Activated CD4-positive, alpha-beta T cell treated with anti-CD3 and anti-CD28 coated beads for 36 hours (primary cell): ENCODE measurements around the gene OTOF. TPM values are rescaled to one million over a fixed set of nuclear protein-coding genes. Genes with fewer than 3 reads are reported as not detected.

Source experiments
- ATAC-seq: fragments of 200-7000 bp; cut with Tn5 transposase; one replicate; pipeline ENCODE4 v1.10.0; 2021; ENCODE audit warnings: mild to moderate bottlenecking, moderate library complexity
- CTCF ChIA-PET: fragments of 350-600 bp; sonication (Branson Sonifier 250); formaldehyde crosslinking; loops from one replicate; lab custom pipeline; 2021; ENCODE audit warnings: antibody characterized with exemption; lab: Charles Lee
- POLR2A ChIA-PET: fragments of 350-600 bp; sonication (Branson Sonifier 250); formaldehyde crosslinking; loops from one replicate; lab custom pipeline; 2021; ENCODE audit warnings: antibody characterized with exemption, inconsistent platforms; lab: Charles Lee
- DNase-seq: peaks from one replicate; pipeline ENCODE4 v3.0.0-alpha.2; 2020
- H3K27ac Mint-ChIP-seq: one replicate; pipeline ENCODE4 v1.8.0; 2021; ENCODE audit warnings: mixed read lengths
- H3K27me3 Mint-ChIP-seq: one replicate; pipeline ENCODE4 v1.8.0; 2021; ENCODE audit warnings: mixed read lengths
- H3K36me3 Mint-ChIP-seq: one replicate; pipeline ENCODE4 v1.8.0; 2021; ENCODE audit warnings: low read depth, mixed read lengths
- H3K4me1 Mint-ChIP-seq: one replicate; pipeline ENCODE4 v1.8.0; 2021; ENCODE audit warnings: mixed read lengths
- H3K4me3 Mint-ChIP-seq: one replicate; pipeline ENCODE4 v1.8.0; 2021; ENCODE audit warnings: mild to moderate bottlenecking, moderate library complexity, mixed read lengths
- H3K9me3 Mint-ChIP-seq: one replicate; pipeline ENCODE4 v1.8.0; 2021; ENCODE audit warnings: low read depth, mixed read lengths
- intact Hi-C, 2 experiments: fragments of 100-400 bp; cut with DNase I in 1 of 2; cut with micrococcal nuclease in 1 of 2; formaldehyde crosslinking; loops; one replicate each; pipeline versions ENCODE4 v1.14.2 to v1.15.1; 2022 to 2024; cut with DNase I, micrococcal nuclease
- total RNA-seq, 2 experiments: library from RNA; stranded (reverse); gene quantifications; one replicate each; pipeline ENCODE4 v1.2.3, GENCODE V29; 2021

The OTOF gene
- total RNA-seq, 2 experiments from 2014 or later = 1.9 to 2.3 TPM

DNA sequence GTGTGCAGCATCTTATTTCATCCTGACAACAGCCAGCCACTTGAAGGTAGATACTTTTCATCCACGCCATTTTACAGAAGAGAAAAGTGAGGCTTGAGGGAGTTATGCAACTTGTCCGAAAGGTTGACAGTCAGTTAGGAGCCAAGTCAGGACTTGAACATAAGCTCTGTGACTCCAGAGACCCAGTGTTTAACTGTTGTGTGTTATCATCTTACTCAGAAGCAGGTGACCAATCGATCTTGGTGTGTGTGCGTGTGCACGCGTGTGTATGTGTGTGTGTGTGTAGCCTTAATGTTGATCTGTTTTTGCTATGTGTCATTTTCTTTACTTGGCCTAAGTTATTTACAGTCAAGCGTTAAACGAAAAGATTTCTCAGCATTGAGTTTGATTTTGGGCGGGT, 54.2 kb downstream of the OTOF start:
- DNase-seq = no peak
- H3K27me3 Mint-ChIP-seq = peaks cover 4% of the 10 kb centered on the region
- no peak for ATAC-seq
- H3K4me3 Mint-ChIP-seq = no peak overlapping the region
- no peaks in the 10 kb centered on the region for H3K4me1 Mint-ChIP-seq
- no peak overlapping the region for H3K27ac Mint-ChIP-seq
- intact Hi-C loops = no loop called here
- H3K36me3 Mint-ChIP-seq = no peaks in the 10 kb centered on the region
- POLR2A ChIA-PET = no interaction called here
- CTCF ChIA-PET = no interaction called here
- no peaks in the 10 kb centered on the region for H3K9me3 Mint-ChIP-seq

DNA sequence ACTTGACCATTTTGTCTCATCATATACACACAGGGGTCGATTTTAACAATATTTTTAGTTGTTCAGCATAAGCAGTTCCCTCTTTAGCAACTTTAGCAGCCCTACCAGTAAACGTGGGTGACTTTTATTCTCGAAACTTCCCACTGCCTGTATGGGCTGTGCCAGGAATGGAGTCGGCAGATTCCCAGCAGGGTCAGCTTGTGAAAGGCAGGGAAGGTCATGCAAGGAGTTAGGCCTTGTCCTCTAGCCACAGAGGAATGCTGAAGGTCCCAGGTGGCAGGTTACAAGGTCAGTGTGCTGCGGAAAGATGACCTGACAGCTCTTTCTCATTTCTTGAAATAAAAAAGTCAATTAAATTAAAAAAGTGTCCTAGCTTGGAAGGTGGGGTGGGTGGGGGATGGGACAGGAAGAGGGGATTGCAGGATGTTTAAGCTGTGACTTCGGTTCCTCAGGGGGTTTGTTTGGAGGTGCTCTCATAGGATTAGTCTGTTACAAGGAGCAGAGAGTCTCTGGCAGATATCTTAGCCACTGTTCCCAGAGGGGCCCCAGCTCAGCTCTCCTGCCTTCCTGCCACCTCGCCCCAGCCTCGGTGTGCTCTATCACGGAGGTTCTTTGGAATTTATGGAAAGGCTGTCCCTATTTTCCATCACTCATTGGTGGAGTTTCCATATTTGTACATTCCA, 54.8 kb downstream of the OTOF start:
- ChIA-PET POLR2A (no interaction called here), CTCF (interaction anchor here (0.9 kb wide), 1 partner anchor 10 kb away, joined by 3 read pairs; no protein-coding TSS in a partner anchor)
- ATAC-seq (no peak), DNase-seq (no peak)
- Mint-ChIP-seq H3K27ac (no peak overlapping the region), H3K36me3 (no peaks in the 10 kb centered on the region), H3K4me1 (no peaks in the 10 kb centered on the region), H3K9me3 (no peaks in the 10 kb centered on the region), H3K27me3 (peaks cover 6% of the 10 kb centered on the region), H3K4me3 (no peak overlapping the region)
- intact Hi-C loops = no loop called here

DNA sequence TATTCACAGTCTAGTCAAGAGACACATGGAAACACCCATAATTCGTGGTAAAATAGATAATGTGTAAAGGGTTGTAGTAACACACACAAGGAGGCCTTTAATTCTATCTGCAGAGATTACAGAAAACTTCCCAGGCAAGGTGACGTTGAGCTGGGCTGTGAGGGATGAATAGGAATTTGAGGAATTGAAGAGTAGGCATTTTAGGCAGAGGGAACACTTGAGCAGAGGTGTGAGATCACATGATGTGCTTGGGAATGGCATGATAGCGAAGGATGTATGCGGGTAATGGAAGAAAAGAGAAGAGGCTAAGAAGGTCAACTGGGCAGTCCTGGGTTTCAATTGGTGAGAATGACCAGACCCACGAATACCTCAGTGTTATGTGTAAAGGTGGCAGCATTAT, 56.0 kb downstream of the OTOF start:
- Mint-ChIP-seq H3K9me3 (no peaks in the 10 kb centered on the region), H3K27me3 (peaks cover 8% of the 10 kb centered on the region), H3K4me3 (no peak overlapping the region), H3K27ac (no peak overlapping the region), H3K36me3 (no peaks in the 10 kb centered on the region), H3K4me1 (no peaks in the 10 kb centered on the region)
- DNase-seq (no peak), ATAC-seq (no peak)
- CTCF ChIA-PET = interaction anchor here (0.7 kb wide), 1 partner anchor 10 kb away, joined by 3 read pairs; no protein-coding TSS in a partner anchor
- intact Hi-C loops = no loop called here
- POLR2A ChIA-PET = no interaction called here

DNA sequence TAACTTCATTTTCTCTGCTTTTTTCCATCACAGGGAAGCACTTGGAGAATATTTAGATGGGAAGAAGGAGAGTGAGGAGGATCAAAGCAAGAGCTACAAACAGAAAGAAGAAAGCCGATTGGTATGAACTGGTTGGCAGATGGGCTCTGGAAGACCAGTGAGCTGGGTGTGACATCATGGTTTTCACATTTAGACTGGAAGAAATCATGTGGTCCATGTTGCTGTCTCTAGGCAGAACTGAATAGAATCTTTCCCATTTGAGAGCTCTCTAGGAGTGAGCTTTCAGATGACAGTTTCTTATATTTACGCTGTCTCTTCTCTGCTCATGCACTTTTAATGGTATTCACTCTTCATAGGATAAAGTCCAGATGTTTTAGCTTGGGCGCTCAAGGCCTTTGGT, 63.6 kb downstream of the OTOF start:
- no peak for ATAC-seq
- peaks cover 9% of the 10 kb centered on the region for H3K4me1 Mint-ChIP-seq
- intact Hi-C loops = no loop called here

DNA sequence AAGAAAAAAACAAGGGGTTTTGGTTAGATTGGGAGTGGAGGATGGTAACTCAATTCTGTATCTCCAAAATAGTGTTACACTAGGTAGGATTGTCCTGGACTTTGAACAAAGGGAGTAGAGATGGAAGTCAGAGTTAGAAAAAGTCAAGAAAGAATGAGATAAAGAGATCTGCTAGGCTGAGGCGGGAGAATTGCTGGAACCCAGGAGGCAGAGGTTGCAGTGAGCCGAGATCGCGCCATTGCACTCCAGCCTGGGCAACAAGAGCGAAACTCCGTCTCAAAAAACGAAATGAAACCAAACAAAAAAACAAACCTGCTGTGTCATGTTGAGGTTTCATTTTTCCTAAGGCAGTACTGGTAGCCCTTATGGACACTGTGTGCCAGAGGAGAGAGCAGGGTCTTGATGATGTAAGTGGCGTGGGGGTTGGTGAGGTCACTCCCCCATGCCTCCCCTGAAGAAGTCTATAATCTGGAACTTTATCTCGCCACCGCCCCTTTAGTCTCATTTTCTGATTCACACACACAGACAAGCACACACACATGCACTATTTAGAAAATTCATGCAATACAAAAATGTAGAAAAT, 65.7 kb downstream of the OTOF start:
- ChIA-PET CTCF (interaction anchor here (0.6 kb wide), 2 partner anchors 56 to 195 kb away, joined by 3 read pairs; no protein-coding TSS in a partner anchor), POLR2A (no interaction called here)
- Mint-ChIP-seq H3K4me1 (peaks cover 9% of the 10 kb centered on the region), H3K27me3 (peaks cover 10% of the 10 kb centered on the region), H3K4me3 (peak overlapping the region; percentile 17), H3K9me3 (no peaks in the 10 kb centered on the region), H3K27ac (peak overlapping the region; percentile 41), H3K36me3 (no peaks in the 10 kb centered on the region)
- peak; percentile 18 for DNase-seq
- ATAC-seq = peak; percentile 44
- intact Hi-C loops = no loop called here

More for the DNA sequence above, 63.6 kb downstream of the OTOF start:
- Mint-ChIP-seq H3K9me3 (no peaks in the 10 kb centered on the region), H3K36me3 (no peaks in the 10 kb centered on the region), H3K4me3 (no peak overlapping the region), H3K27me3 (peaks cover 6% of the 10 kb centered on the region), H3K27ac (no peak overlapping the region)
- no peak for DNase-seq
- CTCF ChIA-PET = interaction anchor here (0.6 to 1.0 kb wide), 3 partner anchors 230 to 805 kb away, joined by 3 to 5 read pairs (median 3); no protein-coding TSS in a partner anchor
- POLR2A ChIA-PET = interaction anchor here (0.7 kb wide), 1 partner anchor 69 kb away, joined by 3 read pairs; no protein-coding TSS in a partner anchor

DNA sequence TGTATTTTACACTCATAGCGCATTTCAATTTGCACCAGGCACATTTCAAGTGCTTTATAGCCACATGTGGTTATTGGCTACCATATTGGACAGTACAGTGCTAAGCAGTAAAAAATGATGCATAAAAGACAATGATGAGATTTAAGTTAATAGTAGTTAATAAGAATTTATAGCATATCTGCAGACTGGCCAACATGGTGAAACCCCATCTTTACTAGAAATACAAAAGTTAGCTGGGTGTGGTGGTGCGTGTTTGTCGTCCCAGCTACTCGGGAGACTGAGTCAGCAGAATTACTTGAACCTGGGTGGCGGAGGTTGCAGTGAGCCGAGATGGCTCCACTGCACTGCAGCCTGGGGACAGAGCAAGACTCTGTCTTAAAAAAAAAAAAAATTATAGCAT, 66.5 kb downstream of the OTOF start:
- intact Hi-C loops = no loop called here
- H3K36me3 Mint-ChIP-seq = no peaks in the 10 kb centered on the region
- ATAC-seq (no peak), DNase-seq (no peak)
- H3K27me3 Mint-ChIP-seq = peaks cover 13% of the 10 kb centered on the region
- no peak overlapping the region for H3K4me3 Mint-ChIP-seq
- H3K27ac Mint-ChIP-seq = no peak overlapping the region
- H3K9me3 Mint-ChIP-seq = no peaks in the 10 kb centered on the region
- H3K4me1 Mint-ChIP-seq = peaks cover 9% of the 10 kb centered on the region
- CTCF ChIA-PET = interaction anchor here (0.6 kb wide), 2 partner anchors 56 to 194 kb away, joined by 3 read pairs; no protein-coding TSS in a partner anchor
- POLR2A ChIA-PET = no interaction called here

DNA sequence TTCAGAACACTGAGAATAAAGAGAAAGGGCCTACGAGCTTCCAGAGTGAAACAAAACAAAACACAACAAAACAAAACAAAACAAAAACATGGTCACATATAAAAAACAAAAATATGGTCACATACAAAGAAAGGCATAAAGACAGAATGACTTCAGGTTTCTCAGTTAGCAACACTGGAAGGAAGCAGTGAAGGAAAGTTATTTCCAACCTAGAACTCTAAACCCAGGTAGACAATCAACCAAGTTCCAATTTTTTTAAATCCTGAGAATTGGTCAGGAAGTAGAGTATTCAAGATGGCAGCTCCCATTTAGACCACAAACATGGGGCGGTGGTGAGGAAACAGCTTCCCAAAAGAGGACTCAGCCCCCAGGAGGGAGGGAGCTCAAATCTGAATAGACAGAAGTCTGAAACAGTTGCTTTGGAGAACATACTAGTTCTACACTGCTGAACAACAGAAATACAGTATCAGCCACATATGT, 67.1 kb downstream of the OTOF start:
- intact Hi-C loops = no loop called here
- CTCF ChIA-PET = no interaction called here
- no peaks in the 10 kb centered on the region for H3K9me3 Mint-ChIP-seq
- DNase-seq (no peak), ATAC-seq (no peak)
- no peak overlapping the region for H3K4me3 Mint-ChIP-seq
- no peaks in the 10 kb centered on the region for H3K36me3 Mint-ChIP-seq
- POLR2A ChIA-PET = no interaction called here
- peaks cover 9% of the 10 kb centered on the region for H3K4me1 Mint-ChIP-seq
- H3K27ac Mint-ChIP-seq = no peak overlapping the region
- peaks cover 13% of the 10 kb centered on the region for H3K27me3 Mint-ChIP-seq

DNA sequence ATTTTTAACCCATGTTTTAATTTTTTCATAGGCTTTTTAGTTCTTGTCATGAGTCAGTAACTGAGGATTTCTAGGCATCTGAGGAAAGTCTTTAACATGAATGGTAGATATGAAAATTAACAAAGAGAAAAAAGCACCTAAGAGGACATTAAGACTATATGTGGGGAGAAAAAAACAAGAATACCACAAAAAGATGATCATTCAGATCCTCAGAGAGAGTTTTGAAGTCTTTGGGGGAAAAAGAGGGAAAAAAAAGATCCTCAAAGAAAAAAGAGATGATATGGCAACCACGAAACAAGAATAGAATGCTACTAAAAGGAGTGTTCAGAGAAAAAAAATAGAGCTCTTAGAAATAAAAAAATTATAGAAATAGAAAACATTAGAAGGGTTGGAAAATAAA, 68.1 kb downstream of the OTOF start:
- no peak overlapping the region for H3K4me3 Mint-ChIP-seq
- peaks cover 9% of the 10 kb centered on the region for H3K4me1 Mint-ChIP-seq
- H3K36me3 Mint-ChIP-seq = no peaks in the 10 kb centered on the region
- ATAC-seq = no peak
- DNase-seq = no peak
- no peak overlapping the region for H3K27ac Mint-ChIP-seq
- CTCF ChIA-PET = interaction anchor here (0.7 to 1.4 kb wide), 3 partner anchors 9 to 41 kb away, joined by 4 to 5 read pairs (median 4); no protein-coding TSS in a partner anchor
- H3K27me3 Mint-ChIP-seq = peaks cover 13% of the 10 kb centered on the region
- no peaks in the 10 kb centered on the region for H3K9me3 Mint-ChIP-seq
- POLR2A ChIA-PET = interaction anchor here (0.6 kb wide), 1 partner anchor 148 kb away, joined by 10 read pairs; no protein-coding TSS in a partner anchor
- intact Hi-C loops = no loop called here

DNA sequence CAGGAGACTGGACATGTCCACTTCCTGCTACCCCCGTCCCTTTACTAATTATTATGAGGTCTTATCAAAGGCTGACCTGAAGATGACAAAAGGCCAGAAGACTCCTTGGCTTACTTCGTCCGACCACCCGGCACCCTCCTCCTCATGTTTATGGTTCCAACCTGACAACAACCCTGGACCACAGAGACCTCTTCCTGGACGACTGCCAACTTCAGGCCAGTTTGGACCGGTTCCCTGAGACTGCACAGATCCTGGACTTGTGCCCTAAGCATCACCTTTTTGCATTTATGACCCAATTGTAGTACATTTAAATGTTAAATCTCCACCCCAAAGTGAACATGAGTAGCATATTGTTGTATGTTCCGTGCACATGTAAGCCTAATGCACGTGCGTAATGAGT, 70.4 kb downstream of the OTOF start:
- Mint-ChIP-seq H3K27me3 (peaks cover 15% of the 10 kb centered on the region), H3K36me3 (no peaks in the 10 kb centered on the region), H3K4me3 (no peak overlapping the region), H3K27ac (no peak overlapping the region), H3K4me1 (peaks cover 9% of the 10 kb centered on the region), H3K9me3 (no peaks in the 10 kb centered on the region)
- intact Hi-C loops = no loop called here
- CTCF ChIA-PET = no interaction called here
- ATAC-seq (no peak), DNase-seq (no peak)
- POLR2A ChIA-PET = no interaction called here

Other genes starting within 250 kb of the OTOF start
- gene HADHA, start 233.5 kb downstream of the OTOF start, total RNA-seq = 100 to 1,000 TPM; 149 to 154 TPM
- gene HADHB, start 233.2 kb downstream of the OTOF start, total RNA-seq = 10 to 100 TPM; 71.4 to 73.4 TPM
- 10 to 100 TPM; 26.5 to 42.3 TPM for gene SELENOI, start 132.0 kb downstream of the OTOF start, total RNA-seq
- gene ADGRF3, start 131.3 kb downstream of the OTOF start, total RNA-seq = 1 to 10 TPM; 3.1 to 4.1 TPM
- not detected for gene DRC1, start 76.2 kb downstream of the OTOF start, total RNA-seq
- not detected for gene CIB4, start 163.2 kb upstream of the OTOF start, total RNA-seq
- not detected for gene KCNK3, start 214.6 kb upstream of the OTOF start, total RNA-seq